HCT116 (cell line): Measurements from ENCODE around the gene TGM2. TPM values are rescaled to one million over a fixed set of nuclear protein-coding genes. Genes with fewer than 3 reads are reported as not detected.

ENCODE experiments used
- ATAC-seq: fragments of 200-7000 bp; cut with Tn5 transposase; 2 replicates; pipeline ENCODE4 v1.9.1; 2020; ENCODE audit warnings: mild to moderate bottlenecking, moderate library complexity
- BruUV-seq: library from RNA; stranded (reverse); fragments of 400-500 nt; replicated peaks from 2 replicates; lab custom pipeline; 2021; lab: Mats Ljungman, UMichigan
- CTCF ChIA-PET: fragments of 300-600 bp; sonication (Branson Sonifier 250); formaldehyde crosslinking; loops from one replicate; lab custom pipeline; 2021; ENCODE audit warnings: antibody characterized with exemption; lab: Charles Lee
- POLR2A ChIA-PET: fragments of 300-600, 350-600 bp; sonication (Branson Sonifier 250); formaldehyde crosslinking; loops from one replicate; lab custom pipeline; 2021; ENCODE audit warnings: antibody characterized with exemption; lab: Charles Lee
- RAD21 ChIA-PET, 2 experiments: fragments of 300-600 bp; sonication (Branson Sonifier 250); formaldehyde crosslinking; loops; one replicate each; lab custom pipeline; 2023; ENCODE audit warnings: low total read pairs in 2 of 2; ENCODE audit not compliant: uncharacterized antibody in 2 of 2, unreplicated experiment in 2 of 2, low non-redundant PET in 1 of 2; lab: Charles Lee
- DNase-seq: peaks from one replicate; pipeline ENCODE4 v3.0.0-alpha.2; 2010; ENCODE audit warnings: low read depth, low spot score
- H2AFZ ChIP-seq: fragments of 200-600 bp; shearing (Covaris generic), sonication (generic); 2 replicates; pipeline ENCODE4 v1.6.1; 2017; ENCODE audit warnings: low read depth, mixed run types, mixed read lengths, antibody characterized with exemption, low read length; ENCODE audit not compliant: poor library complexity, severe bottlenecking
- H3K27ac ChIP-seq: 2 replicates; pipeline ENCODE4 v1.5.1; 2012; ENCODE audit warnings: low read depth, low read length
- H3K27me3 ChIP-seq: fragments of 200-600 bp; sonication (generic); 2 replicates; pipeline ENCODE4 v1.6.1; 2016; ENCODE audit warnings: mixed run types, low read length, mixed read lengths; ENCODE audit not compliant: insufficient read depth
- H3K36me3 ChIP-seq, 2 experiments: fragments of 200-500 bp in 1 of 2; fragments of 200-600 bp in 1 of 2; sonication (Bioruptor generic) in 1 of 2; sonication (generic) in 1 of 2; 2 replicates each; pipeline versions ENCODE4 v1.5.1 to v1.6.1; 2014 to 2016; ENCODE audit warnings: low read length in 2 of 2, inconsistent platforms in 1 of 2, mixed read lengths in 1 of 2, mixed run types in 1 of 2; ENCODE audit not compliant: insufficient read depth in 2 of 2, control insufficient read depth in 1 of 2
- H3K4me1 ChIP-seq, 2 experiments: fragments of 200-600 bp in 1 of 2; sonication (generic) in 1 of 2; 2 replicates each; pipeline versions ENCODE4 v1.5.1 to v1.6.1; 2012 to 2017; ENCODE audit warnings: low read length in 2 of 2, inconsistent platforms in 1 of 2, mild to moderate bottlenecking in 1 of 2, mixed read lengths in 1 of 2, mixed run types in 1 of 2, moderate library complexity in 1 of 2; ENCODE audit not compliant: insufficient read depth in 2 of 2, control insufficient read depth in 1 of 2
- H3K4me2 ChIP-seq: fragments of 200-600 bp; sonication (generic); 2 replicates; pipeline ENCODE4 v1.6.1; 2017; ENCODE audit warnings: mixed run types, low read length, mixed read lengths
- H3K4me3 ChIP-seq, 2 experiments: fragments of 200-600 bp in 1 of 2; sonication (generic) in 1 of 2; replicated peaks in 1 of 2; 2 replicates each; pipeline ENCODE4 v1.5.1; 2011 to 2016; ENCODE audit warnings: low read length in 2 of 2, control low read depth in 1 of 2, low read depth in 1 of 2, mild to moderate bottlenecking in 1 of 2, mixed read lengths in 1 of 2, mixed run types in 1 of 2
- H3K79me2 ChIP-seq: fragments of 200-600 bp; sonication (generic); 2 replicates; pipeline ENCODE4 v1.6.1; 2017; ENCODE audit warnings: mild to moderate bottlenecking, mixed run types, low read length, moderate library complexity, mixed read lengths; ENCODE audit not compliant: insufficient read depth
- H3K9ac ChIP-seq: fragments of 200-600 bp; sonication (generic); 2 replicates; pipeline ENCODE4 v1.6.1; 2016; ENCODE audit warnings: low read length, mixed read lengths
- H3K9me2 ChIP-seq: fragments of 200-600 bp; sonication (generic), shearing (Covaris generic); 2 replicates; pipeline ENCODE4 v1.6.1; 2017; ENCODE audit warnings: mixed run types, mild to moderate bottlenecking, moderate library complexity; ENCODE audit not compliant: insufficient read depth
- H3K9me3 ChIP-seq, 2 experiments: fragments of 200-500 bp in 1 of 2; fragments of 200-600 bp in 1 of 2; sonication (Bioruptor generic) in 1 of 2; sonication (generic) in 1 of 2; 2 replicates each; pipeline ENCODE4 v1.6.1; 2014 to 2017; ENCODE audit warnings: low read length in 2 of 2, mixed read lengths in 2 of 2, inconsistent platforms in 1 of 2, low read depth in 1 of 2, mild to moderate bottlenecking in 1 of 2, mixed run types in 1 of 2, moderate library complexity in 1 of 2; ENCODE audit not compliant: control insufficient read depth in 1 of 2, insufficient read depth in 1 of 2
- H4K20me1 ChIP-seq: fragments of 200-600 bp; sonication (generic), shearing (Covaris generic); 2 replicates; pipeline ENCODE4 v1.6.1; 2017; ENCODE audit warnings: mixed run types, mild to moderate bottlenecking, moderate library complexity; ENCODE audit not compliant: insufficient read depth
- ATF3 ChIP-seq: IDR thresholded peaks from 2 replicates; pipeline ENCODE4 v1.6.1; 2012
- EGR1 ChIP-seq: IDR thresholded peaks from 2 replicates; pipeline ENCODE4 v1.6.1; 2012; ENCODE audit warnings: low read depth
- ELF1 ChIP-seq: IDR thresholded peaks from 2 replicates; pipeline ENCODE4 v1.6.1; 2012; ENCODE audit warnings: low read depth, borderline replicate concordance
- EZH2phosphoT487 ChIP-seq: fragments of 200-600 bp; IDR thresholded peaks from 2 replicates; pipeline ENCODE4 v1.6.1; 2018; ENCODE audit warnings: antibody characterized with exemption, borderline replicate concordance
- POLR2A ChIP-seq: IDR thresholded peaks from 2 replicates; pipeline ENCODE4 v1.7.0; 2011; ENCODE audit warnings: borderline replicate concordance; ENCODE audit not compliant: insufficient read depth, insufficient read length; ENCODE audit errors: extremely low read depth
- POLR2AphosphoS5 ChIP-seq: IDR thresholded peaks from 2 replicates; pipeline ENCODE4 v1.6.1; 2011; ENCODE audit warnings: mild to moderate bottlenecking, low read depth, low read length, moderate library complexity
- SIN3A ChIP-seq: IDR thresholded peaks from 2 replicates; pipeline ENCODE4 v1.6.1; 2012; ENCODE audit warnings: low read depth
- SP1 ChIP-seq: IDR thresholded peaks from 2 replicates; pipeline ENCODE4 v1.6.1; 2012; ENCODE audit warnings: low read depth
- ZBTB33 ChIP-seq: IDR thresholded peaks from 2 replicates; pipeline ENCODE4 v1.6.1; 2011; ENCODE audit warnings: mild to moderate bottlenecking, low read length, moderate library complexity; ENCODE audit not compliant: insufficient replicate concordance; ENCODE audit errors: extremely low read depth
- ZFX ChIP-seq: fragments of 450-650 bp; IDR thresholded peaks from 2 replicates; pipeline ENCODE4 v1.6.1; 2017
- intact Hi-C: fragments of 100-400 bp; cut with micrococcal nuclease; formaldehyde crosslinking; loops from 2 replicates; pipeline ENCODE4 v1.10.0; 2022
- total RNA-seq: library from RNA; stranded (reverse); gene quantifications from one replicate; pipeline ENCODE4 v1.2.1, GENCODE V29; 2021; ENCODE audit not compliant: unreplicated experiment
- TF ChIP-seq, protein P1 (sequence below): IDR thresholded peaks from 2 replicates; pipeline ENCODE4 v1.6.1; 2012
- TF ChIP-seq, protein P2 (sequence below), 3 experiments: fragments of 200-600 bp in 1 of 3; sonication (generic) in 1 of 3; IDR thresholded peaks in 2 of 3; conservative IDR thresholded peaks in 1 of 3; 2 replicates each; pipeline ENCODE4 v1.5.1; 2012 to 2017; ENCODE audit warnings: low read depth in 2 of 3, low read length in 2 of 3, antibody characterized with exemption in 1 of 3, borderline replicate concordance in 1 of 3, control low read depth in 1 of 3, mild to moderate bottlenecking in 1 of 3, mixed read lengths in 1 of 3, mixed run types in 1 of 3, moderate library complexity in 1 of 3; ENCODE audit not compliant: insufficient read depth in 1 of 3

TGM2 gene
- total RNA-seq, 1 experiment from 2014 or later = 6.1 TPM

GRCh38 chr20:38205001-38205400 is 39.9 kb upstream of the TGM2 start:
- no peak overlapping the region for H3K9ac ChIP-seq
- no peak overlapping the region for H2AFZ ChIP-seq
- H3K27me3 ChIP-seq = no peaks in the 10 kb centered on the region
- no peak overlapping the region for H3K4me3 ChIP-seq
- H3K79me2 ChIP-seq = no peaks in the 10 kb centered on the region
- RAD21 ChIA-PET = no interaction called here
- H3K4me2 ChIP-seq = no peak overlapping the region
- H3K36me3 ChIP-seq = no peaks in the 10 kb centered on the region
- no TSS peak for BruUV-seq
- ATAC-seq (no peak), DNase-seq (no peak)
- no peaks in the 10 kb centered on the region for H3K9me3 ChIP-seq
- H3K4me1 ChIP-seq = peaks cover 0 to 13% of the 10 kb centered on the region in 2 experiments; a peak in 2 of 4 replicates
- H3K27ac ChIP-seq = no peak overlapping the region
- intact Hi-C loops = no loop called here
- TF ChIP-seq EZH2phosphoT487 (no peak), SP1 (no peak), ZBTB33 (no peak), SIN3A (no peak), EGR1 (no peak)
- TF ChIP-seq, protein P1, sequence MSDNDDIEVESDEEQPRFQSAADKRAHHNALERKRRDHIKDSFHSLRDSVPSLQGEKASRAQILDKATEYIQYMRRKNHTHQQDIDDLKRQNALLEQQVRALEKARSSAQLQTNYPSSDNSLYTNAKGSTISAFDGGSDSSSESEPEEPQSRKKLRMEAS = no peak
- TF ChIP-seq, all 23 proteins: peak for 0
- CTCF ChIA-PET = interaction anchor here (4.6 kb wide), 1 partner anchor 17 kb away, joined by 15 read pairs; no protein-coding TSS in a partner anchor
- no peaks in the 10 kb centered on the region for H4K20me1 ChIP-seq
- POLR2A ChIA-PET = no interaction called here
- no peaks in the 10 kb centered on the region for H3K9me2 ChIP-seq

- H3K36me3 ChIP-seq = no peaks in the 10 kb centered on the region
- peaks cover 0 to 13% of the 10 kb centered on the region in 2 experiments; a peak in 2 of 4 replicates for H3K4me1 ChIP-seq
- H4K20me1 ChIP-seq = no peaks in the 10 kb centered on the region
- no peaks in the 10 kb centered on the region for H3K27me3 ChIP-seq
- H2AFZ ChIP-seq = no peak overlapping the region
- no peak for ATAC-seq
- intact Hi-C loops = no loop called here
- no peak overlapping the region for H3K4me2 ChIP-seq
- RAD21 ChIA-PET = no interaction called here
- H3K9me2 ChIP-seq = no peaks in the 10 kb centered on the region
- no peaks in the 10 kb centered on the region for H3K9me3 ChIP-seq
- BruUV-seq = no TSS peak
- DNase-seq = no peak
- CTCF ChIA-PET = interaction anchor here (4.6 kb wide), 1 partner anchor 18 kb away, joined by 15 read pairs; no protein-coding TSS in a partner anchor
- no peak overlapping the region for H3K4me3 ChIP-seq
- H3K27ac ChIP-seq = no peak overlapping the region
- no peak overlapping the region for H3K9ac ChIP-seq
- H3K79me2 ChIP-seq = no peaks in the 10 kb centered on the region
- POLR2A ChIA-PET = no interaction called here
- TF ChIP-seq ZFX (no peak), ELF1 (no peak), ZBTB33 (no peak), POLR2AphosphoS5 (no peak), EGR1 (no peak), ATF3 (no peak), POLR2A (no peak)
- TF ChIP-seq, protein P2, sequence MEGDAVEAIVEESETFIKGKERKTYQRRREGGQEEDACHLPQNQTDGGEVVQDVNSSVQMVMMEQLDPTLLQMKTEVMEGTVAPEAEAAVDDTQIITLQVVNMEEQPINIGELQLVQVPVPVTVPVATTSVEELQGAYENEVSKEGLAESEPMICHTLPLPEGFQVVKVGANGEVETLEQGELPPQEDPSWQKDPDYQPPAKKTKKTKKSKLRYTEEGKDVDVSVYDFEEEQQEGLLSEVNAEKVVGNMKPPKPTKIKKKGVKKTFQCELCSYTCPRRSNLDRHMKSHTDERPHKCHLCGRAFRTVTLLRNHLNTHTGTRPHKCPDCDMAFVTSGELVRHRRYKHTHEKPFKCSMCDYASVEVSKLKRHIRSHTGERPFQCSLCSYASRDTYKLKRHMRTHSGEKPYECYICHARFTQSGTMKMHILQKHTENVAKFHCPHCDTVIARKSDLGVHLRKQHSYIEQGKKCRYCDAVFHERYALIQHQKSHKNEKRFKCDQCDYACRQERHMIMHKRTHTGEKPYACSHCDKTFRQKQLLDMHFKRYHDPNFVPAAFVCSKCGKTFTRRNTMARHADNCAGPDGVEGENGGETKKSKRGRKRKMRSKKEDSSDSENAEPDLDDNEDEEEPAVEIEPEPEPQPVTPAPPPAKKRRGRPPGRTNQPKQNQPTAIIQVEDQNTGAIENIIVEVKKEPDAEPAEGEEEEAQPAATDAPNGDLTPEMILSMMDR (IDR thresholded peaks at IDR 0.05 in 2 of 3, conservative IDR thresholded peaks at IDR 0.05 in 1 of 3; ENCODE audit: borderline replicate concordance in 1 of 3, insufficient read depth in 1 of 3, low read depth in 2 of 3, low read length in 2 of 3) = no peak
- TF ChIP-seq, protein P1 = no peak
Measured at GRCh38 chr20:38203981-38204357, 38.9 kb upstream of the TGM2 start.
